Epithelial cell of esophagus (primary cell): ENCODE data around the gene GPC6.
"Not testable (repeated sequence)": the region's sequence is repeated elsewhere in the genome, so short reads cannot be mapped to it uniquely, and the experiment has no call there.

ENCODE experiments used
- DNase-seq: peaks from one replicate; pipeline ENCODE4 v3.0.0; 2010; ENCODE audit warnings: low read depth
- H3K4me3 ChIP-seq: 2 replicates; pipeline ENCODE4 v1.5.1; 2011; ENCODE audit warnings: mild to moderate bottlenecking, low read length, control low read depth
- CTCF ChIP-seq: IDR thresholded peaks from 2 replicates; pipeline ENCODE4 v1.5.1; 2011; ENCODE audit warnings: low read depth, mild to moderate bottlenecking, low read length, control low read depth, inconsistent platforms; ENCODE audit not compliant: insufficient read depth; ENCODE audit errors: missing control alignments

Gene GPC6

GRCh38 chr13:94333131-94333820, 1106.7 kb downstream of the GPC6 start:
- no peak overlapping the region for H3K4me3 ChIP-seq
- DNase-seq, result no peak
- no peak for TF ChIP-seq CTCF

GRCh38 chr13:94335761-94336526, 1109.3 kb downstream of the GPC6 start:
- TF ChIP-seq CTCF, result no peak
- no peak overlapping the region for H3K4me3 ChIP-seq
- DNase-seq, result peak; percentile 51

- no peak for TF ChIP-seq CTCF
- DNase-seq, result no peak
- no peak overlapping the region for H3K4me3 ChIP-seq
Measured at GRCh38 chr13:94339116-94339687, 1112.6 kb downstream of the GPC6 start.

GRCh38 chr13:94342436-94343242, 1116.0 kb downstream of the GPC6 start:
- TF ChIP-seq CTCF, result no peak
- H3K4me3 ChIP-seq, result no peak overlapping the region
- no peak for DNase-seq

GRCh38 chr13:94343243-94343585, 1116.6 kb downstream of the GPC6 start:
- H3K4me3 ChIP-seq, result no peak overlapping the region
- no peak for TF ChIP-seq CTCF
- no peak for DNase-seq

- DNase-seq, H3K4me3 ChIP-seq: not testable (repeated sequence)
Measured at GRCh38 chr13:94343687-94344086, 1117.1 kb downstream of the GPC6 start.
